HEK293 (cell line): ENCODE measurements around the gene TCEAL1.
"Not testable (repeated sequence)": the region's sequence is repeated elsewhere in the genome, so short reads cannot be mapped to it uniquely, and the experiment has no call there.

ENCODE experiments used
- CTCF ChIA-PET: fragments of 350-600 bp; formaldehyde crosslinking; extraction: SDS; loops from one replicate; lab custom pipeline; 2021; ENCODE audit warnings: antibody characterized with exemption; lab: Yijun Ruan, JAX
- POLR2A ChIA-PET: fragments of 300-600 bp; formaldehyde crosslinking; extraction: SDS; loops from one replicate; lab custom pipeline; 2020; ENCODE audit warnings: antibody characterized with exemption, inconsistent platforms; lab: Yijun Ruan, JAX
- H3K27ac ChIP-seq: fragments of 200-500 bp; sonication (Bioruptor generic); 2 replicates; pipeline ENCODE4 v1.5.1; 2014; ENCODE audit warnings: low read depth, low read length, control low read depth, inconsistent platforms; ENCODE audit errors: extremely low read depth
- H3K36me3 ChIP-seq, 2 experiments: fragments of 200-500 bp in 1 of 2; sonication (Bioruptor generic) in 1 of 2; 1 replicate in 1 of 2; 2 replicates in 1 of 2; pipeline ENCODE4 v1.5.1; 2014 to 2017; ENCODE audit warnings: inconsistent platforms in 2 of 2, low read length in 2 of 2; ENCODE audit not compliant: control insufficient read depth in 2 of 2, insufficient read depth in 1 of 2
- H3K4me1 ChIP-seq: fragments of 200-500 bp; sonication (Bioruptor generic); 2 replicates; pipeline ENCODE4 v1.5.1; 2014; ENCODE audit warnings: mild to moderate bottlenecking, low read length, inconsistent platforms; ENCODE audit not compliant: control insufficient read depth, insufficient read depth
- H3K4me3 ChIP-seq: 2 replicates; pipeline ENCODE4 v1.5.1; 2011; ENCODE audit warnings: low read depth, mild to moderate bottlenecking, control low read depth, low read length, moderate library complexity
- H3K9me3 ChIP-seq: fragments of 200-500 bp; sonication (Bioruptor generic); 2 replicates; pipeline ENCODE4 v1.5.1; 2014; ENCODE audit warnings: low read depth, low read length, inconsistent platforms; ENCODE audit not compliant: control insufficient read depth, insufficient read depth
- KLF10 ChIP-seq: fragments of 450-650 bp; IDR thresholded peaks from 2 replicates; pipeline ENCODE4 v1.5.1; 2018; ENCODE audit warnings: missing biosample characterization, mild to moderate bottlenecking, missing genetic modification characterization
- PRDM1 ChIP-seq: fragments of 450-650 bp; formaldehyde crosslinking; IDR thresholded peaks from 2 replicates; pipeline ENCODE4; 2016; ENCODE audit warnings: missing biosample characterization, missing genetic modification characterization
- SCRT2 ChIP-seq: fragments of 450-650 bp; formaldehyde crosslinking; IDR thresholded peaks from 2 replicates; pipeline ENCODE4 v1.5.1; 2016; ENCODE audit warnings: missing biosample characterization, missing genetic modification characterization
- SP7 ChIP-seq: fragments of 450-650 bp; formaldehyde crosslinking; IDR thresholded peaks from 2 replicates; pipeline ENCODE4 v1.5.1; 2016; ENCODE audit warnings: missing biosample characterization, missing genetic modification characterization
- WT1 ChIP-seq: fragments of 450-650 bp; formaldehyde crosslinking; IDR thresholded peaks from 2 replicates; pipeline ENCODE4 v1.5.1; 2016; ENCODE audit warnings: missing biosample characterization, missing genetic modification characterization
- YY1 ChIP-seq: fragments of 450-650 bp; formaldehyde crosslinking; IDR thresholded peaks from 2 replicates; pipeline ENCODE4 v1.5.1; 2018; ENCODE audit warnings: missing biosample characterization, missing genetic modification characterization
- ZBTB1 ChIP-seq: fragments of 450-650 bp; formaldehyde crosslinking; IDR thresholded peaks from 2 replicates; pipeline ENCODE4 v1.5.1; 2016; ENCODE audit warnings: missing biosample characterization, missing genetic modification characterization
- ZBTB7A ChIP-seq: fragments of 450-650 bp; formaldehyde crosslinking; IDR thresholded peaks from 2 replicates; pipeline ENCODE4 v1.5.1; 2016; ENCODE audit warnings: low read depth, missing biosample characterization, missing genetic modification characterization
- ZNF175 ChIP-seq: fragments of 450-650 bp; formaldehyde crosslinking; IDR thresholded peaks from 2 replicates; pipeline ENCODE4 v1.5.1; 2016; ENCODE audit warnings: missing biosample characterization, missing genetic modification characterization
- ZNF211 ChIP-seq: fragments of 450-650 bp; formaldehyde crosslinking; IDR thresholded peaks from 2 replicates; pipeline ENCODE4 v1.5.1; 2016; ENCODE audit warnings: low read depth, missing biosample characterization, missing genetic modification characterization
- ZNF366 ChIP-seq: fragments of 450-650 bp; formaldehyde crosslinking; conservative IDR thresholded peaks from 2 replicates; pipeline ENCODE4 v1.5.1; 2016; ENCODE audit warnings: missing biosample characterization, missing genetic modification characterization
- ZNF510 ChIP-seq: fragments of 450-650 bp; formaldehyde crosslinking; IDR thresholded peaks from 2 replicates; pipeline ENCODE4 v1.5.1; 2018; ENCODE audit warnings: mild to moderate bottlenecking, missing genetic modification characterization, missing biosample characterization; ENCODE audit not compliant: insufficient replicate concordance
- ZNF548 ChIP-seq: fragments of 450-650 bp; formaldehyde crosslinking; IDR thresholded peaks from 2 replicates; pipeline ENCODE4 v1.5.1; 2016; ENCODE audit warnings: missing biosample characterization, missing genetic modification characterization
- ZNF555 ChIP-seq: fragments of 450-650 bp; formaldehyde crosslinking; conservative IDR thresholded peaks from 2 replicates; pipeline ENCODE4 v1.5.1; 2017; ENCODE audit warnings: missing biosample characterization, mild to moderate bottlenecking, missing genetic modification characterization, inconsistent platforms
- TF ChIP-seq, protein P1 (sequence below): fragments of 450-650 bp; formaldehyde crosslinking; IDR thresholded peaks from 2 replicates; pipeline ENCODE4 v1.5.1; 2016; ENCODE audit warnings: missing biosample characterization, missing genetic modification characterization, low read depth
- TF ChIP-seq, protein P2 (sequence below): fragments of 450-650 bp; formaldehyde crosslinking; IDR thresholded peaks from 2 replicates; pipeline ENCODE4 v1.5.1; 2017; ENCODE audit warnings: missing biosample characterization, missing genetic modification characterization
- TF ChIP-seq, protein P3 (sequence below): fragments of 450-650 bp; formaldehyde crosslinking; IDR thresholded peaks from 2 replicates; pipeline ENCODE4 v1.5.1; 2016; ENCODE audit warnings: missing biosample characterization, missing genetic modification characterization, borderline replicate concordance
- TF ChIP-seq, protein P4 (sequence below): fragments of 450-650 bp; formaldehyde crosslinking; IDR thresholded peaks from 2 replicates; pipeline ENCODE4 v1.5.1; 2016; ENCODE audit warnings: missing biosample characterization, missing genetic modification characterization
- TF ChIP-seq, protein P5 (sequence below): fragments of 450-650 bp; formaldehyde crosslinking; IDR thresholded peaks from 2 replicates; pipeline ENCODE4 v1.5.1; 2016; ENCODE audit warnings: missing biosample characterization, missing genetic modification characterization

Gene TCEAL1

DNA sequence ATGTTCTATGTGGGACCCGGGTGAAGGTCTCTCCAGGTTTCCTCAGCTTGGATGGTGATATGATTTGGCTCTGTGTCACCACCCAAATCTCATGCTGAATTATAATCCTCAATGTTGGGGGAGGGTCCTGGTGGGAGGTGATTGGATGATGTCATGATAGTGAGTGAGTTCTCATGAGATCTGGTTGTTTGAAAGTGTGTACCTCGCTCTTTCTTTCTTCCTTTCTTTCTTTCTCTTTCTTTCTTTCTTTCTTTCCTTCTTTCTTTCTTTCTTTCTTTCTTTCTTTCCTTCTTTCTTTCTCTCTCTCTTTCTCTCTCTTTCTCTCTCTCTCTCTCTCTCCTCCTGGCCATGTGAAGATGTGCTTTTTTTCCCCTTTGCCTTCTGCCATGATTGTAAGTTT lies 30.7 kb downstream of the TCEAL1 start:
- H3K9me3 ChIP-seq, H3K4me3 ChIP-seq, H3K36me3 ChIP-seq, H3K27ac ChIP-seq, H3K4me1 ChIP-seq, POLR2A ChIA-PET: not testable (repeated sequence)
- CTCF ChIA-PET: interaction anchor here (1.4 kb wide), 1 partner anchor 29 kb away, joined by 4 read pairs; no protein-coding TSS in a partner anchor
- TF ChIP-seq, protein P1, sequence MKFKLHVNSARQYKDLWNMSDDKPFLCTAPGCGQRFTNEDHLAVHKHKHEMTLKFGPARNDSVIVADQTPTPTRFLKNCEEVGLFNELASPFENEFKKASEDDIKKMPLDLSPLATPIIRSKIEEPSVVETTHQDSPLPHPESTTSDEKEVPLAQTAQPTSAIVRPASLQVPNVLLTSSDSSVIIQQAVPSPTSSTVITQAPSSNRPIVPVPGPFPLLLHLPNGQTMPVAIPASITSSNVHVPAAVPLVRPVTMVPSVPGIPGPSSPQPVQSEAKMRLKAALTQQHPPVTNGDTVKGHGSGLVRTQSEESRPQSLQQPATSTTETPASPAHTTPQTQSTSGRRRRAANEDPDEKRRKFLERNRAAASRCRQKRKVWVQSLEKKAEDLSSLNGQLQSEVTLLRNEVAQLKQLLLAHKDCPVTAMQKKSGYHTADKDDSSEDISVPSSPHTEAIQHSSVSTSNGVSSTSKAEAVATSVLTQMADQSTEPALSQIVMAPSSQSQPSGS (tag by site-specific recombination): peak; percentile 73
- TF ChIP-seq PRDM1 (tag by site-specific recombination) (peak; percentile 30; the same call in 1 of the 2 replicates), ZNF366 (tag by site-specific recombination) (peak; percentile 54)

DNA sequence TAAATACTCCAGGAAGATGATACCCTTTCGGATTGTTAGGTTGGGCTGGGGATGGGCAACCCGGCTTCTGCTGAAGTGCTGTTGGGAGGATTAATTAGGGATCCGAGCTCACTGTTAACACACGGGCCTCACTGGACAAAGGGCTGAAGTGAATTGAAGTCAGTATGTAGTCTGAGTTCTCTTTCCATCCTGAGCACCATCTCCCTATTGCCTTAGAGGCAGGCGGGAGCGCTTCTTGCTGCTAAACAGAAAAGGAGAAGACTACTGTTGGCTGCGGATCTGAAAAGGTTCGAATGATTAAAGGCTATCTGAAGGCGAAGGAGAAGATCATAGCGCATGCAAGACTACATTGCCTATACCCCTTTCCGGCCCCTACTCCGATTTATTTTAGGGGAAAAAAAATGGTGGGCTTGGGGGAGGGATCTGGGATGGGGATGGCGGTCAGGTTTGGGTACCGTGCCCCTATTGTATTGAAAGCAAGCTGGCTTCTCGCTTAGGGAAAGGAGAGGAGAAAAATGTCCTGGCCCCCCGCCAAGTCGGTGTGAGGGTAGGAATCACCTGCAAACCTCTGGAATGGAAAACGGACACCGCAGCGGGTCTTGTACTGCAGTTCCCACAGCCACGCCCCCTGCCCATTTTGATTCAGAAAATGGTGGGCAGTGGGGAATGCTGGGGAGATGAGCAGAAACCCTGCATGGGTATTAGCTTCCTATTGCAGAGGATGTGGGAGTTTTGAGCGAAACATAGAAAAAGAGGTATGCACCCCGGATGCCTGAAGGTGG lies 35.4 kb downstream of the TCEAL1 start:
- no peaks in the 10 kb centered on the region for H3K4me1 ChIP-seq
- H3K4me3 ChIP-seq: no peak overlapping the region
- ChIA-PET CTCF (no interaction called here), POLR2A (no interaction called here)
- no peak overlapping the region for H3K27ac ChIP-seq
- H3K9me3 ChIP-seq: no peaks in the 10 kb centered on the region
- H3K36me3 ChIP-seq: no peaks in the 10 kb centered on the region
- TF ChIP-seq, protein P2, sequence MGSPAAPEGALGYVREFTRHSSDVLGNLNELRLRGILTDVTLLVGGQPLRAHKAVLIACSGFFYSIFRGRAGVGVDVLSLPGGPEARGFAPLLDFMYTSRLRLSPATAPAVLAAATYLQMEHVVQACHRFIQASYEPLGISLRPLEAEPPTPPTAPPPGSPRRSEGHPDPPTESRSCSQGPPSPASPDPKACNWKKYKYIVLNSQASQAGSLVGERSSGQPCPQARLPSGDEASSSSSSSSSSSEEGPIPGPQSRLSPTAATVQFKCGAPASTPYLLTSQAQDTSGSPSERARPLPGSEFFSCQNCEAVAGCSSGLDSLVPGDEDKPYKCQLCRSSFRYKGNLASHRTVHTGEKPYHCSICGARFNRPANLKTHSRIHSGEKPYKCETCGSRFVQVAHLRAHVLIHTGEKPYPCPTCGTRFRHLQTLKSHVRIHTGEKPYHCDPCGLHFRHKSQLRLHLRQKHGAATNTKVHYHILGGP (tag by site-specific recombination): no peak
- no peak for TF ChIP-seq SP7 (tag by site-specific recombination)
- TF ChIP-seq, protein P3, sequence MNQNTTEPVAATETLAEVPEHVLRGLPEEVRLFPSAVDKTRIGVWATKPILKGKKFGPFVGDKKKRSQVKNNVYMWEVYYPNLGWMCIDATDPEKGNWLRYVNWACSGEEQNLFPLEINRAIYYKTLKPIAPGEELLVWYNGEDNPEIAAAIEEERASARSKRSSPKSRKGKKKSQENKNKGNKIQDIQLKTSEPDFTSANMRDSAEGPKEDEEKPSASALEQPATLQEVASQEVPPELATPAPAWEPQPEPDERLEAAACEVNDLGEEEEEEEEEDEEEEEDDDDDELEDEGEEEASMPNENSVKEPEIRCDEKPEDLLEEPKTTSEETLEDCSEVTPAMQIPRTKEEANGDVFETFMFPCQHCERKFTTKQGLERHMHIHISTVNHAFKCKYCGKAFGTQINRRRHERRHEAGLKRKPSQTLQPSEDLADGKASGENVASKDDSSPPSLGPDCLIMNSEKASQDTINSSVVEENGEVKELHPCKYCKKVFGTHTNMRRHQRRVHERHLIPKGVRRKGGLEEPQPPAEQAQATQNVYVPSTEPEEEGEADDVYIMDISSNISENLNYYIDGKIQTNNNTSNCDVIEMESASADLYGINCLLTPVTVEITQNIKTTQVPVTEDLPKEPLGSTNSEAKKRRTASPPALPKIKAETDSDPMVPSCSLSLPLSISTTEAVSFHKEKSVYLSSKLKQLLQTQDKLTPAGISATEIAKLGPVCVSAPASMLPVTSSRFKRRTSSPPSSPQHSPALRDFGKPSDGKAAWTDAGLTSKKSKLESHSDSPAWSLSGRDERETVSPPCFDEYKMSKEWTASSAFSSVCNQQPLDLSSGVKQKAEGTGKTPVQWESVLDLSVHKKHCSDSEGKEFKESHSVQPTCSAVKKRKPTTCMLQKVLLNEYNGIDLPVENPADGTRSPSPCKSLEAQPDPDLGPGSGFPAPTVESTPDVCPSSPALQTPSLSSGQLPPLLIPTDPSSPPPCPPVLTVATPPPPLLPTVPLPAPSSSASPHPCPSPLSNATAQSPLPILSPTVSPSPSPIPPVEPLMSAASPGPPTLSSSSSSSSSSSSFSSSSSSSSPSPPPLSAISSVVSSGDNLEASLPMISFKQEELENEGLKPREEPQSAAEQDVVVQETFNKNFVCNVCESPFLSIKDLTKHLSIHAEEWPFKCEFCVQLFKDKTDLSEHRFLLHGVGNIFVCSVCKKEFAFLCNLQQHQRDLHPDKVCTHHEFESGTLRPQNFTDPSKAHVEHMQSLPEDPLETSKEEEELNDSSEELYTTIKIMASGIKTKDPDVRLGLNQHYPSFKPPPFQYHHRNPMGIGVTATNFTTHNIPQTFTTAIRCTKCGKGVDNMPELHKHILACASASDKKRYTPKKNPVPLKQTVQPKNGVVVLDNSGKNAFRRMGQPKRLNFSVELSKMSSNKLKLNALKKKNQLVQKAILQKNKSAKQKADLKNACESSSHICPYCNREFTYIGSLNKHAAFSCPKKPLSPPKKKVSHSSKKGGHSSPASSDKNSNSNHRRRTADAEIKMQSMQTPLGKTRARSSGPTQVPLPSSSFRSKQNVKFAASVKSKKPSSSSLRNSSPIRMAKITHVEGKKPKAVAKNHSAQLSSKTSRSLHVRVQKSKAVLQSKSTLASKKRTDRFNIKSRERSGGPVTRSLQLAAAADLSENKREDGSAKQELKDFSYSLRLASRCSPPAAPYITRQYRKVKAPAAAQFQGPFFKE (tag by site-specific recombination): no peak
- TF ChIP-seq ZNF175 (tag by site-specific recombination): no peak
- no peak for TF ChIP-seq ZNF555
- no peak for TF ChIP-seq ZNF211 (tag by site-specific recombination)
- no peak for TF ChIP-seq ZBTB1
- no peak for TF ChIP-seq ZNF510 (tag by site-specific recombination)
- TF ChIP-seq WT1 (tag by site-specific recombination): no peak
- no peak for TF ChIP-seq KLF10
- no peak for TF ChIP-seq YY1 (tag by site-specific recombination)
- no peak for TF ChIP-seq ZNF548 (tag by site-specific recombination)
- TF ChIP-seq, protein P4, sequence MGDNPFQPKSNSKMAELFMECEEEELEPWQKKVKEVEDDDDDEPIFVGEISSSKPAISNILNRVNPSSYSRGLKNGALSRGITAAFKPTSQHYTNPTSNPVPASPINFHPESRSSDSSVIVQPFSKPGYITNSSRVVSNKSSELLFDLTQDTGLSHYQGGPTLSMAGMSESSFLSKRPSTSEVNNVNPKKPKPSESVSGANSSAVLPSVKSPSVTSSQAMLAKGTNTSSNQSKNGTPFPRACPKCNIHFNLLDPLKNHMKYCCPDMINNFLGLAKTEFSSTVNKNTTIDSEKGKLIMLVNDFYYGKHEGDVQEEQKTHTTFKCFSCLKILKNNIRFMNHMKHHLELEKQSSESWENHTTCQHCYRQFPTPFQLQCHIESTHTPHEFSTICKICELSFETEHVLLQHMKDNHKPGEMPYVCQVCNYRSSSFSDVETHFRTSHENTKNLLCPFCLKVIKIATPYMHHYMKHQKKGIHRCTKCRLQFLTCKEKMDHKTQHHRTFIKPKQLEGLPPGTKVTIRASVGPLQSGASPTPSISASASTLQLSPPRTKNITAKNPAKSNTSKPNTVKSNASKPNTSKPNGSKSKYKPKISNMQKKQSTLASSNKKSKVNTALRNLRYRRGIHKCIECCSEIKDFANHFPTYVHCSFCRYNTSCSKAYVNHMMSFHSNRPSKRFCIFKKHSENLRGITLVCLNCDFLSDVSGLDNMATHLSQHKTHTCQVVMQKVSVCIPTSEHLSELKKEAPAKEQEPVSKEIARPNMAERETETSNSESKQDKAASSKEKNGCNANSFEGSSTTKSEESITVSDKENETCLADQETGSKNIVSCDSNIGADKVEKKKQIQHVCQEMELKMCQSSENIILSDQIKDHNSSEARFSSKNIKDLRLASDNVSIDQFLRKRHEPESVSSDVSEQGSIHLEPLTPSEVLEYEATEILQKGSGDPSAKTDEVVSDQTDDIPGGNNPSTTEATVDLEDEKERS (tag by site-specific recombination): no peak
- no peak for TF ChIP-seq SCRT2 (tag by site-specific recombination)
- TF ChIP-seq ZBTB7A: no peak
- TF ChIP-seq, protein P5, sequence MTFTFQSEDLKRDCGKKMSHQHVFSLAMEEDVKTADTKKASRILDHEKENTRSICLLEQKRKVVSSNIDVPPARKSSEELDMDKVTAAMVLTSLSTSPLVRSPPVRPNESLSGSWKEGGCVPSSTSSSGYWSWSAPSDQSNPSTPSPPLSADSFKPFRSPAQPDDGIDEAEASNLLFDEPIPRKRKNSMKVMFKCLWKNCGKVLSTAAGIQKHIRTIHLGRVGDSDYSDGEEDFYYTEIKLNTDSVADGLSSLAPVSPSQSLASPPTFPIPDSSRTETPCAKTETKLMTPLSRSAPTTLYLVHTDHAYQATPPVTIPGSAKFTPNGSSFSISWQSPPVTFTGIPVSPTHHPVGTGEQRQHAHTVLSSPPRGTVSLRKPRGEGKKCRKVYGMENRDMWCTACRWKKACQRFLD: no peak
